Measurements from ENCODE around the gene KCNQ1.

The KCNQ1 gene

DNA sequence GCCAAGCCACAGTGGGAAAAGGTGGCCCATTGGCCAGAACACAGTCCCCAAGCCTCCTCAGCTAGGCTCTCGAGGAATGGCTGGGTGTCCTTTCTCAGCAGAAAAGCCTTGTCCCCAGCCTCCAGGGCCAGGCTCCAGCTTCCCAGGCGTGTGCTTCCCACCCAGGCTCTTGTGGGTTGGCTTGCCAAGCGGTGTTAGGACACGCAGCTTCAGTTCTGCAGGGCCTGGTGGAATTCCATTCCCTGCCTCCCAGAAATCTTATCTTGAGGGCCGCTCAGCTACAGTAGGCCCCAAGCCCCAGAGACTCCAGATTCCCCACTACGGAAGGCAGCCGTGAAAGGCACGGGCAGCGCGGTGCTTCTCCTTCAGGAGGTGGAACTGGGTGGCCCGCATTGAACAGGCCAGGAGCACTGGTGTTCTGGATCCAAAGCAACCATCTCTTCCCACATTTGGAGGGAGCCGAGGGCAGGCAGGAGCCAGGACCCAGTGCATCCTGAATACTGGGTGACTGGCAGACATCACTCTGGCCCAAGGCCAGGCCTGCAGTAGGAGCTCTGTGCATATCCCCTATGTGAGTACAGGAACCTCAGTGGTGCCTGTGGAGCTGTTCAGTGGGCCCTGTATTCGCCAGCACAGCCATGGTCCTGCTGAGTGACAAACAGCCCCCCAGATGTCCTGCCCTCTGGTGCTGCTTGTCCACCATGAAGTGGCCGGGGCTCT, 271.7 kb downstream of the KCNQ1 start:
- DNase-seq (ENCODE audit: low read depth in 2 of 2), result no peak

DNA sequence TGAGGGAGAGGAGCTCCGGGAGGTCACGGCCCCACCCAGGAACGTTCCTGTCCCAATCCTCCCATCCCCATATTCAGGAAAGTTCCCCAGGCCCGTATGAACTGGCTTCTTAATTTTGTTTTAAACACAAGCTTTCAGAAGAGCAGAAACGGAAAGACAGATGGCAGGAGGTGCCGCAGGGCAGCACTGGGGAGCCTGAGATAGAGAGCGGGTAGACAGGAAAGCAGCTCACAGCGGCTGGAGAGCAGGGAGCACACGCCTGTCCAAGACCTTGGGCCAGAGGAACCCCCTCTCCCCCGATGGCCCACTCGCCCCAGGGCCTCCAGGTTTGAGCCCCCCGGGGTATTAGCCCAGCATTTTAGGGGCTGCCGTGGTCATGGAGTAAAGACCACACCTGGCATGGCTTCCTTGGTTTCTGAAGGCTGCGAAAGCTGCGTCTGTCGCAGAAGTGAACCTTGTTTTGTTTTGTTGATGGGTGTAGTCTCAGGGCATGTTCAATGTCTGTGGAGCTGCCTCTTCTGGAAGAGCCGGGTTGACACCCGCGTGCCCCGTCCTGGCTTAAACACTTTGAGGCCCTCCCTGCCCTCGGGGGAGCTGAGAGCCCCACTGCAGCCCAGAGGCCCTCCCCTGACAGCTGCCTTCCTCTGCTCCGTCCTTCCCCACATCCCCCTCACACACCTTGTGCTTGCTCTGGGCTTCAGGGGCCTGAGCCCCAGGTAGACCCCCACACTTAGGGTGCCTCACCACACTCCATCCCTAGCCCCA, 272.9 kb downstream of the KCNQ1 start:
- no peak for DNase-seq (ENCODE audit: low read depth in 2 of 2)

DNA sequence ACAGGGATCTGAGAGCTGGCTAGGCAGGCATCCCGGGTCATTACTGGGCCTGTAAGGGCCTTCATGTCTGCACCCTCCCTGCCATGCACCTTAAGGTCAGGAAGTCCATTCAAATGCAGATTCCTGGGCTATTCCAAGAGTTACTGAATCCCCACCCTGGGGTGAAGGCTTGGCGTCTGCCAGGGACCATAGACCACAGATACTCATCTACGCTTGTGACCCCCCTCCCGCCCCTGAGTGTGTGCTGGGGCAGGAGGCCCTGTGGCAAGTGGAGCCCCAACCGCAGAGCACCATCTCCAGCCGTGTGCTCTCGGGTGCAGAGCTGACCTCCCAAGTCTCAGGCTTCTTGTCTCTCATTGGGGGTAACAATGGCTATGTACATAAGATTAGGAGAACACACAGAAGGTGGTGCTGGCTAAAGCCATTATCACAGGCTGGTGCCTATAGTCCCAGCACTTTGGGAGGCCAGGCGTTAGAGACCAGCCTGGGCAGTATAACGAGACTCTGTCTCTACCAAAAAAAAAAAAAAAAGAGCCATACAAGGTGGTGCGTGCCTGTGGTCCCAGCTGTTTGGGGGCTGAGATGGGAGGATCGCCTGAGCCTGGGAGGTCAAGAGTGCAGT, 274.1 kb downstream of the KCNQ1 start:
- no peak for DNase-seq (ENCODE audit: low read depth in 2 of 2)

DNA sequence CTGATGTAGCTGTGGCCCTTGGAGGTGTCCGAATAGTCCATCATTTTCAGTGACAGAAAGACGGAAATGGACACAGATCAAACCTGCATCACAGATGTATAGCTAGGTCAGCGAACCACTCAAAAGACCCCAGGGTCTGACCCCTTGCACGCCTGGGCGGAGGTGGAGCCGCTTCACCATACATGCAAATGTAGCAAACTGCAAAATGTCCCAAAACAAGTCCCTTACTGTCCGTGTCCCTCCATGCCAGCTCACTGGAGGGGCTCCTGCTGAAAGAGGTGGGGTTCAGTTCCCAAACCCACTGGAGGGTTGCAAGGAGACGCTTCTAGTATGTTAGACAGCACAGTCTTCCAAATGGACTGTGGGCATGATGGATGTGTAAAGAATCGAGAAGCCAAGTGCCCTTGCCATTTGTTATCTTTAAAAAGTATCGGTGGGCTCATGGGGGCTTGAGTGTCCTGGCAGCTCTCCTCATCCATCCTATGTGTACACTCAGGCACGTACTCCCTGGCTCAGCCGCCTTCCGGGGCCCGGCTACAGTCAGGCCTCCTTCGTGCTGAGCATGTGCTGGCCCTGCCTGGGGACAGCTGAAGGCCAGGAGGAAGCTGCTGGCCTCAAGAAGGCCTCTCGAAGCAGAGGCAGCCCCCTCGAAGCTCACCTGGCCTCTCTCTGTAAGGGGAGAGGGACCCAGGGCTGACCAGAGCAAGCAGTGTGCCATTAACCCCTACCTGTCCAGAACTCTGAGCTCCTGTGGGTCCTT, 275.2 kb downstream of the KCNQ1 start:
- no peak for DNase-seq (ENCODE audit: low read depth in 2 of 2)

DNA sequence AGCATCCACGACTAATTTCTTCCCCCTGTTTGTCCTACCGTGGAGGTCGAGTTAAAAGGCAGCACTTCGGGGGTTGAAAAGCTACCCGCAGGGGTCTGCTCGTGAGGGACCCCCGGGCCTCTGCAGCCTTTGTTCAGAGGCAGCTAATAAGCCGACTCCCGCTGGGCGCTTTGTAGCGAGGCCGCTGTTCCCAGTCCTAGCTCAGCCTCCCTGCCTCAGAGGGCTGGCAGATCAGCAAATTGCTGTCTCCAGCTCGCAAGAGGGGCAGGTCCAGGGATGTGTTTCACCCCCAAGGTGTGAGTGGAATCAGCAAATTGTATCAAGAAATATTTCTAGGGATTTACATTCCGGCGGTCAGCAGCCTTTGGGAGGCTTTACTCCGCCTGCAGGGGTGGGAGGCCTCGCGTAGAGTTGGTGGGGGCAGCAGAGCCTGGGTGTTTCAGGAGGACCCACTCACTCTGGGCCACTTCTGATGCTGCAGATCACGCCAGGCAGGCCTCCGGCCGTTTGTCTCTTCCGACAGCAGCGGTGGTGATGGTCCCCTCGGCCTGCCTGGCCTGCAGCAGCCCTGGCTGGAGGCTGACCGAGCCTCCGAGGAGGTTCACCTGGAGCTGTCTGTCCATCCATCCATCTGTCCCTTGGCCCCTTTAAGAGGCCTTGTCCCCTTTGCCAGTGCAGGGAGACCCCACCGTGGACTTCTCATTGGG, 276.6 kb downstream of the KCNQ1 start:
- no peak for DNase-seq (ENCODE audit: low read depth in 2 of 2)

DNA sequence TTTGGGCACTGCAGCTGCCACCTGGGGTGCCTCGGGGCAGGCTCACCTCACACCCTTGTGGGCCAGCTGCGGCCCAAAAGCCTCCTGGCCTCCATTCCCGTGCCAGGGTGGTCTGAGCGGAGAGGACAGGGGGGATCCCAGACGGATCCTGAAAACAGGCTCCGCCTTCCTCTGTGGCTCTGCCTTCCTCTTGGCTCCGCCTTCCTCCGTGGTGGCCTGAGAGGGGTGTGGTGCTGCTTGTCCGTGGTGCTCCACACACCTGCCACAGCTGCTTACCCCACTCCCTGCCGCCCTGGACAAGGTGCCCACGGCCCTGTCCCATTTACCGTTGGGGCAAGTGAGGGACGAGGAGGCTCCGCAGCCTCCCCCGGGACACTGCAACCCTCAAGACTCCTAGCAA, 278.1 kb downstream of the KCNQ1 start:
- DNase-seq (ENCODE audit: low read depth in 2 of 2), result no peak

DNA sequence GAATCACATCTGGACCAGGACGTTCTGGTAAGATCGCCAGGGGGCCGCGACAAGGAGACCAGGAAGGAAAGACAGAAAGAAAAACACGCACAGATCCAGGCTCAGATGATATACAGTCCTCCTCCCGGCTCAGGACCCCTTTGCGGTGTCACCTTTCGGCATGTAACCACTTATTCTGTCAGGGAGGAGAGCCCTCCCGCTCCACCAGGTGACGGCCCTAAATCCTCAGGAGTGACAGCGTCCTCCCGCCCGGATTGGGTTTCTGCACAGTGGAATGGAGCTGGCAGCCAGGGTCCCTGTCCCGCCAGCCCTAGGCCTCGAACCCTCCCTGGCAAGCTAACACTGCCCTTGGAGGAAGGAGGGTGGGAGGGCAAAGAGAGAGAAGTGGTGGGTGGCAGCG, 279.3 kb downstream of the KCNQ1 start:
- no peak for DNase-seq (ENCODE audit: low read depth in 2 of 2)

DNA sequence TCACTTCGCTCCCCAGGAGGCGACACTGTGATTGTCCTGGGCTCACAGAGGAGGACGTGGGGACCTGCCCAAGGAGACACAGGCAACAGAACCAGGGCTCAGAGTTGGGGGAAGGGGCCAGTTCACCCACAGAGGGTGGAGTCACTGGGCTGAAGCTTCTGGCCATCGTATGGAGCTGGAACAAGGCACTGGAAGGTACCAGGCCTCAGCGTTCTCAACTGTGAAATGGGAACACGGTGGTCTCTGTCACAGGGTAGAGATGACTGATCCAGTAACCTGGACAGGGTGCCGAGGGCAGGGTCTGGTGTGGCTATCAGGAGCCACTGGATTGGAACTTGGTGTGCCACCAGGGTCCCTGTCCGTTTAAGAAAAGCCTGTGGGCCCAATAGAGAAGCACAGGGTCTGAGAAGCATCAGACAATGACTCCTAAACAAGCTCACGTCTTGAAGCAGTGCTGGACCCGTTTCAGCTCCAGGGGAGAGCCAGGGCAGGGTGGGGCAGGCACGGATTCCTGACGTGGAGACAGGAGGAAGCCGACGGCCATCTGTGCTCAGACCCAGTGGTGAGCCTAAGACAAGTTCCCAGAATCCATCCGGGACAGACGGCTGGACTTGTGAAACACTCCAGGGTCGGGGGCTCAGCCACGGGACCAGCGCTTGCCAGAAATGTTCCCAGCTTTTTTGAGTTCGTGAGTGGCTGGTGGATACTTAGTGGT, 280.0 kb downstream of the KCNQ1 start:
- DNase-seq (ENCODE audit: low read depth in 2 of 2), result no peak

DNA sequence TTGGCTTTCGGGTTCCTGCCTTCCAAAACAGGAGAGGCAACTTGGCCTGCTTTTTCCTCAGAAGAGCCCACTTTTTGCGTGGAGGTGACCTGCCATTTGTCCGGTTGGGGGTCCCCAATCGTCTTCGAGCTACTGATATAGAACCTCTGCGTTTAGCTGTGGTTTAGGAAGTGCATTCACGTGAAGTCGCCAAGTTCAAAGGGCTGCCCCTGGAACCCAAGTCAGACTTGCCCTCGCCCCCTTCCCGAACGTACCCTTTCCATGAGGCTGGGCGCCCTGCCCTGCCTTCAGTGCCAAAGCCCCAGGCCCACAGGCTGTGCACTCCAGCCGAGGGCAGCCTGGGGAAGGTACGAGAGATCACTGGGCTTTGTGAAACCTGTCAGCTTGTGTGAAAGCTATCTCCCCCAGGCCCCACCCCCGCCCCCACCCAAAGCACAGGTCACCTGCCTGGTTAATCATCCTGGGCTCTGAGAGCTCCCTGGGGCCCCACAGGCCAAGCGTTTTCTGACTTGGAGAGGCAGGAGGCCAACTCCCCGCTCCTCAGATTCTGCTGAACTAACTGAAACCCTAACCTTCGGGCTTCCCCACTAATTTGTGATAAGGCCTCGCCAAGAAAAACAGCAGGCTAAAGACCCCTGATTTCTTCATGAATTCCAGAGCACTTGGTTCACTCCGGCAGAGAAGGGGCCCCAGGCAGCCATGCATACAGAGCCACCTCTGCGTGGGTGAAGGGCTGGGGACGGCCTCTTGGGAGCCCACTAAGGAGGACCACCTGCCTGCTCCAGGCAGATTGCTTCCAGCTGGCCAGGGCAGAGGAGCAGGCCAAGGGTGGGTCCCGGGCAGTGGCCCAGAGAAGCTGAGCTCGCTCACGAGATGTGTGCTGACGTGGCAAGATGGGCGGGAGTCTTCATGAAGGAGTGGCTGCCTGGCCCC, 280.8 kb downstream of the KCNQ1 start:
- DNase-seq (ENCODE audit: low read depth in 2 of 2), result no peak

DNA sequence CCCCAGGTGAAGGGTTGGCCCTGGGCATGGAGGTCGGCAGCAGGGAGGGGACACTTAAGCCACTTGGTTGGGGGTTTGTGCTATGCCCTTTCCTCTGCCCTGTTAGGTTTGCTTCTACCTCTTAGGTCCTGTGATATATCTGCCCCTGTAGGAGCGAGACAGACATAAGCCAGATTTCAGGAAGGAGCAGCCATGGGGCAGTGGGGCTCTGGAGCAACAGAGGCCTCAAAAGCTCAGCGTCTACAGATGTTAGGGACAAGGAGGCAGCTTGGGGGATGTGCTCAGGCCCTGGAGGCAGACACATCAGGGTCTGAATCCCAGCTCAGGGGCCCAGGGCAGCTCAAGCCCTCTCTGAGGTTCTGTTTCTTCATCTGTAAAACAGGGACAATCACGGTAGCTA, 282.2 kb downstream of the KCNQ1 start:
- DNase-seq (ENCODE audit: low read depth in 2 of 2), result no peak

DNA sequence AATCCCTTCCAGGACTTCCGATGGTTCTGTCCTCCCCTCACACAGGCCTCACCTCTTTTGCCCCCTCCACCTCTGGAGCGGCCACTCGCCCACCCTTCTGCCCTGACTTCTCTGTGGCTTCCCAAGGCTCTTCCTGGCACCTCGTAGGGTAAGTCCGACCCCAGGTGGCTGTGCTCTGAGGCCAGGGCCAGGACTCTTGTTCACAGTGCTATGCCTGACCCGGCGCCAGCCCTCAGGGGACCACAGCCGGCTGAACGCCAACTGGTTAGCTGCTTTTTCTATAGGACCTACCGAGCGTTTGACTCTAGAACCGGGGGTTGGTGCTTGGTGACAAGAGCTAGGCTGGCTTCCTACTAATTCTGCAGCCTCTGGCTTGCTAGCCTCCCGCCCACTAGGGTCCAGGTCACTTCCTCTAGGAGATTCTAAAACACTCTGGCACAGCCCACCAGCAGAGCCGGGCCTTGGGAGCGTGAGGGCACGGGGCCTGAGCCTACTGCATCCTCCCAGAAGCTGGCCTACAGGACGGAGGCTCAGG, 283.4 kb downstream of the KCNQ1 start:
- DNase-seq (ENCODE audit: low read depth in 2 of 2), result no peak

DNA sequence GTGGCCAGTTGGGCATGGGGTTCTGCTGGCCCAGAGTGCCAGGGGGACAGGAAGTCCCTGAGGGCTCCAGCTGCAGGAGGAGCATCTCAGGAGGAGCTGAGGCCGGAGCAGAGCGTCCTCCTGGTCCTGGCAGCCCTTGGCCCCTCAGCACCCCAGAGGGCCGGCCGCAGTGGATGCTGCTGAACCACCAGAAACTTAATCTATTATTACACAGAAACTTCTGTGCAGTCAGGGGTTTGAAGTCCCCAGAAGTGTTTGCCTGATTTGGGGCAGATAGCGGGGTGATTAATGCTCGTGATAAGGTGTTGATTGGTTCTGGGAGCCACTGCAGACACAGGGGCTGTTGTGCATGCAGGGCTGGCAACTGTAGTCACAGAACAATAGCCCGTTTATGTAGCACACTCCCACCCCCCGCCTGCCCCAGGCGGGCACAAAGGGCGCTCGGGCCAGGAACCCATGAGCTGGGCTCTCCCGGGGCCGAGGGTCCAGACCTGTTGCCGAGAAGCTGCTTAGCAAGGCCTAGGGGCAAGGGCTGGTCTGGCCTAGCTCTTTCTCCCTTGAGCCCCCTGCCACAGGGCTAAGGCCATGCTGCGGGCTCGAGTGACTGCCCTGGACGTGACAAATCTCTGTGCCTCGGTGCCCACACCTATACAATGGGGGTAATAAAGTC, 284.0 kb downstream of the KCNQ1 start:
- DNase-seq (ENCODE audit: low read depth in 2 of 2), result no peak

DNA sequence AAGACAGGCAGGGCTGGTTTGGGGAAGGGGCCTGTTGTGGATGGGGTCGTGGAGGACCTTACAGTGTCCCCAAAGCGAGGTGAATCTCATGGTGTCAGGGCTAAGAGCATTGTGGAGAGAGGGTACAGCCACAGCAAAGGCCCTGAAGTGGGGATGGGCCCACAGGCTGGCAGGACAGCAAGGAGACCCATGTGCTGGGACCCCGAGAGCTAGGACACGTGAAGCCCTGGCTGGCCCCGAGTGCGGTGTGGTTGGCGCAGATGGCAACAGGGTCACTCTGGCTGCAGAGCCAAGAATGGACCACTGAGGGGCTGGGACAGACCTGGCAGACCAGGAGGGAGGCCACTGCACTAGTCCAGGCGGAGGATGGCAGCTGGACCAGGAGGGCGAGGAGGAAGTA, 285.0 kb downstream of the KCNQ1 start:
- DNase-seq (ENCODE audit: low read depth in 2 of 2), result no peak

DNA sequence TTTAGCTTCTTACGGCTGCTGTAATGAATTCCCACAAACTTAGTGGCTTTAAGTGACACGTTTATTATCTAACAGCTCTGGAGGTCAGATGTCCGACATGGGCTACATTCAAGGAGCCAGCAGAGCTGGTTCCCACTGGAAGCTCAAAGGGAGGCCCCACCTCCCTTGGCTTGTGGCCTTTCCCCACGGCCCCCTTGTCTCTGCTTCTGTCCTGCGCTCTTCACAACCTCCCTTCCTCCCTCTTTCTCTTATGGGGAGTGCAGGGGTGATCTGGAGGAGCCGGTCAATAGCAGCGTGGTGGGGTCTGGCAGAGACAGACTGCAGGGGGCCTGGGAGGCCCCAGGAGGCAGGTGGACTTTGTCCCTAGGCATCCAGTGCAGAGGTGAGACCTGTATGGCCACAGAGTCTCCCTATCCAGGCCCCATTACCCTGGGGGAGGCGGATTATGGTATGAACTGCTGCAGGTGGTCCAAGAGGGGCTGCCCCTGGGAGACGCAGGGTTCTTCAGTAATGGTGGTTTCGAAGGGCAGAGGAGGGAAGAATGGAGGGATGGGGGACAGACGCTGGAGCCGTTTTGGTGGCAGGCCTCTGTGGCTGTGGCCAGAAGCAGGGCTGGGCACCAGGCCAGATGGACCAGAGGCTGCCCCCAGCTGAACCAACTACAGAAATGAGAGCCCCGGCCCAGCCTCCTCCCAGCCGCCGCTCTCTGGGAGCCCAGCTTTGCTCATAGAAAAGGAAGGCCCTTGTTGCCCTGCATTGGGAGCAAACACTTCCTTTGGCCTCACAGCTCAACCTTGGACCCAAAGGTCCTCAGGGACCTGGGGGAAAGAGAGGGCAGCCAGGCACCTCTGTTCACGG, 285.7 kb downstream of the KCNQ1 start:
- no peak for DNase-seq (ENCODE audit: low read depth in 2 of 2)

DNA sequence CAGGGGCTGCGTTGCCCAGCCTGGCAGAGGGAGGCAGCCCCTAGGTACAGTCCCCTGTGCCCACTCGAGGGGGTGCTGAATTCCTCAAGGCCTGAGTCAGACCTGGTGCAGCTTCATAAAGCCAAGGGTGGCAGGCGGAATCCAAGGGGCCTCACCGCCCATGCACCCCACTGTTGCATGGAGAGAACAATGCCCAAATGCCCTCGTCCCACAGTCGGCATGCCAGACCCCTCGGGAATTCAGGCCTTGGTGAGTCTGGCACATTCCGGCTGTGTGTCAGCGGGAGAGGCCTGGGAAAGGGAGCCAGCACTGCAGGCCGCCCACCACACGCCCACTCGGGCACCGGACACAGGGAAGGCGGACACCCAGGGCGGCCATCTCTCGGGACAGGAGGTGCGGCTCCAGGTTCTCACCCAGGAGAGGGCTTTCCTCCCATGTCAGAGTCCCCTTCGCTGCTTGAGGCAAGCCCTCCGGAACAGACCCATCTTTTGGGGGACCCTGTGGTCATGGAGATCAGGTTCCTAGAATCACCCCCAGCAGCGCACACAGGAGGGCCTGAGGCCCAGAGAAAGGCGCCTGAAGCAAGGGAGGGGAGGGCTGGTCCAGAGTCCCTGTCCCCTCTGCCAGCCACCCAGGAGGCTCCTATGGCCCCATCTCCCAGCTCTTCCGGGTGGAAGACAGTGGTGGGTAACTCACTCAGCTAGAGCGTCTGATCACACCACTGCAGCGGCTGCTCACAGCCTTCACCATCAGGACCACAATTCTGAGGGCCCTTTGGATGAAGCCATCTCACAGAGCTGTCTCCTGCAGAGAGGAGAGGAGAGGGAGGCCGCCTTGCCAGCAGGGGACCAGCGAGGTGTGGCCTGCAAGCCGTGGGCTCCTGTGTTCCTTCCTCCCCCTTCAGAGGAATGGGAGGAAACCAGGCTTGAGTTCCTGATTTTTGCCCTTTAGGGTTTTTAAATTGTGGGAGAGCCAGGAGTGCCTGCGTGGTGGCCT, 286.6 kb downstream of the KCNQ1 start:
- DNase-seq (ENCODE audit: low read depth in 2 of 2), result no peak

DNA sequence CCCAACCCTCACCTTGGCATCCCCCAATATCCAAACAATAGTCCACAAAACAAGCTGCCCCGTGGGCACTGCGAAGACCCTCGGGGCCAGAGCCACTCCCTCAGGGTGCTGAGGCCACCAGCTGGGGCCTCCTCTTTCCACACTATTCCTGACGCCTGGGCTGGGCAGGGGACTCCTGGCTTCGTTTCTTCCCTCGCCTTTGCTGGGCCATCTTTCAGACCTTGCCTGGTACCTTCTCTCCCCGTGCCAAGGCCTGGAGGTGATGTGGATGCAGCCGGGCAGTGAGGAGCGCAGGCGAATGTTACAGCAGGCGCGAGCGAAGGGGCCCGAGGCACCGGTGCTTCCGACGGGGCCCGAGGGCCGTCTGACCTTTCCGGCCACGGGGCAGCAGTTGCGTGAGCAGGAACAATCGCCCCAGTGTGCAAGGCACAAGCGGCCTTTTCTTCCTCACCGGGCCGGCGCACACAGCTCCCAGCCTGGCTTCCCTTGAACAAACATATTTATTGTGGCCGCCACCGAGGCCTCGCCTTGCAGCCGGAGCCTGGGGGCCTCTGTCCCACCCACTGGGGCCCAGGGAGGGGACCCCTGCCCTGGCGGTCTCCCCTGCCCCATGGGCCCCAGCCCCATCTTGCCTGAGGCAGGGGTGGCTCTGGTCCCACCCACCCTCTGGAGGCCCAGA, 287.6 kb downstream of the KCNQ1 start:
- no peak for DNase-seq (ENCODE audit: low read depth in 2 of 2)

Measured in stimulated activated CD4-positive, alpha-beta T cell treated with anti-CD3 and anti-CD28 coated beads, Interleukin-4, amount 100 ng/mL, for 48 hours (primary cell).